ENCODE results near the gene ATG101.

DNA sequence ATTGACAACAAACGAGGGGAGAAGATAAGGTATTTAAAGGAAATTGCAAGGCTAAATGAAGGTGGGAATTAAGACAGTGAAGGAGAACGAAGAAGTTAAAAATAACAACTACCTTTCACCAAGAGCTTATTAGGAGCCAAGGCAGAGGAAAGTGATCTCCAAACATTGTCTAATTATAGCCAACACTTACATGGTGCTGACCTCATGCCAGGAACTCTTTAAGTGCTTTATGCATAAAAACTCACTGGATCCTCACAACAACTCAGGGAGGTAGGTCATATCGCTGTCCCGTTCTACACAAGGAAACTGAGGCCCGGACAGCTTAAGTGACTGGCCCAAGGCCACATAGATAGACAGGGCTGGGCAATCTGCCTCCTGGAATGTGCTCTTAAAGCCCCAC is 43.5 kb upstream of the ATG101 start:
- TF ChIP-seq, protein P1, sequence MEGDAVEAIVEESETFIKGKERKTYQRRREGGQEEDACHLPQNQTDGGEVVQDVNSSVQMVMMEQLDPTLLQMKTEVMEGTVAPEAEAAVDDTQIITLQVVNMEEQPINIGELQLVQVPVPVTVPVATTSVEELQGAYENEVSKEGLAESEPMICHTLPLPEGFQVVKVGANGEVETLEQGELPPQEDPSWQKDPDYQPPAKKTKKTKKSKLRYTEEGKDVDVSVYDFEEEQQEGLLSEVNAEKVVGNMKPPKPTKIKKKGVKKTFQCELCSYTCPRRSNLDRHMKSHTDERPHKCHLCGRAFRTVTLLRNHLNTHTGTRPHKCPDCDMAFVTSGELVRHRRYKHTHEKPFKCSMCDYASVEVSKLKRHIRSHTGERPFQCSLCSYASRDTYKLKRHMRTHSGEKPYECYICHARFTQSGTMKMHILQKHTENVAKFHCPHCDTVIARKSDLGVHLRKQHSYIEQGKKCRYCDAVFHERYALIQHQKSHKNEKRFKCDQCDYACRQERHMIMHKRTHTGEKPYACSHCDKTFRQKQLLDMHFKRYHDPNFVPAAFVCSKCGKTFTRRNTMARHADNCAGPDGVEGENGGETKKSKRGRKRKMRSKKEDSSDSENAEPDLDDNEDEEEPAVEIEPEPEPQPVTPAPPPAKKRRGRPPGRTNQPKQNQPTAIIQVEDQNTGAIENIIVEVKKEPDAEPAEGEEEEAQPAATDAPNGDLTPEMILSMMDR (conservative IDR thresholded peaks at IDR 0.05; ENCODE audit: low read length), result no peak
- TF ChIP-seq EZH2phosphoT487 (IDR thresholded peaks at IDR 0.05; ENCODE audit: borderline replicate concordance), result no peak

Data from Loucy (cell line).